CD4-positive, alpha-beta T cell treated with Interferon gamma for 1 hour (primary cell): ENCODE data around the gene ATP8B4.

Source experiments
- DNase-seq: peaks from one replicate; pipeline ENCODE4 v3.0.0-alpha.2; 2020

The ATP8B4 gene

GRCh38 chr15:49926740-49927139 lies 192.3 kb downstream of the ATP8B4 start:
- no peak for DNase-seq

GRCh38 chr15:49923671-49924070 lies 195.4 kb downstream of the ATP8B4 start:
- no peak for DNase-seq

GRCh38 chr15:49919034-49919433 lies 200.0 kb downstream of the ATP8B4 start:
- DNase-seq = no peak

- no peak for DNase-seq
Measured at GRCh38 chr15:49918121-49918520, 200.9 kb downstream of the ATP8B4 start.

- DNase-seq = no peak
Measured at GRCh38 chr15:49916998-49917397, 202.0 kb downstream of the ATP8B4 start.

- no peak for DNase-seq
Measured at GRCh38 chr15:49915822-49916221, 203.2 kb downstream of the ATP8B4 start.

- no peak for DNase-seq
Measured at GRCh38 chr15:49908933-49909295, 210.1 kb downstream of the ATP8B4 start.

GRCh38 chr15:49908236-49908932 lies 210.6 kb downstream of the ATP8B4 start:
- DNase-seq = no peak

- no peak for DNase-seq
Measured at GRCh38 chr15:49906966-49907365, 212.1 kb downstream of the ATP8B4 start.

GRCh38 chr15:49905221-49905620 lies 213.8 kb downstream of the ATP8B4 start:
- DNase-seq = no peak

- DNase-seq = no peak
Measured at GRCh38 chr15:49904296-49904695, 214.7 kb downstream of the ATP8B4 start.

- no peak for DNase-seq
Measured at GRCh38 chr15:49902685-49903501, 216.1 kb downstream of the ATP8B4 start.

- DNase-seq = no peak
Measured at GRCh38 chr15:49901996-49902684, 216.9 kb downstream of the ATP8B4 start.

- DNase-seq = no peak
Measured at GRCh38 chr15:49901321-49901720, 217.7 kb downstream of the ATP8B4 start.

- DNase-seq = no peak
Measured at GRCh38 chr15:49900903-49901235, 218.2 kb downstream of the ATP8B4 start.

- DNase-seq = no peak
Measured at GRCh38 chr15:49900006-49900902, 218.8 kb downstream of the ATP8B4 start.

GRCh38 chr15:49898575-49899283 lies 220.3 kb downstream of the ATP8B4 start:
- no peak for DNase-seq

GRCh38 chr15:49898097-49898496 lies 220.9 kb downstream of the ATP8B4 start:
- no peak for DNase-seq

GRCh38 chr15:49895347-49896223 lies 223.4 kb downstream of the ATP8B4 start:
- no peak for DNase-seq

GRCh38 chr15:49890689-49891088 lies 228.3 kb downstream of the ATP8B4 start:
- no peak for DNase-seq

GRCh38 chr15:49889536-49889935 lies 229.5 kb downstream of the ATP8B4 start:
- no peak for DNase-seq
